ENCODE results near the gene HOXC4.

DNA sequence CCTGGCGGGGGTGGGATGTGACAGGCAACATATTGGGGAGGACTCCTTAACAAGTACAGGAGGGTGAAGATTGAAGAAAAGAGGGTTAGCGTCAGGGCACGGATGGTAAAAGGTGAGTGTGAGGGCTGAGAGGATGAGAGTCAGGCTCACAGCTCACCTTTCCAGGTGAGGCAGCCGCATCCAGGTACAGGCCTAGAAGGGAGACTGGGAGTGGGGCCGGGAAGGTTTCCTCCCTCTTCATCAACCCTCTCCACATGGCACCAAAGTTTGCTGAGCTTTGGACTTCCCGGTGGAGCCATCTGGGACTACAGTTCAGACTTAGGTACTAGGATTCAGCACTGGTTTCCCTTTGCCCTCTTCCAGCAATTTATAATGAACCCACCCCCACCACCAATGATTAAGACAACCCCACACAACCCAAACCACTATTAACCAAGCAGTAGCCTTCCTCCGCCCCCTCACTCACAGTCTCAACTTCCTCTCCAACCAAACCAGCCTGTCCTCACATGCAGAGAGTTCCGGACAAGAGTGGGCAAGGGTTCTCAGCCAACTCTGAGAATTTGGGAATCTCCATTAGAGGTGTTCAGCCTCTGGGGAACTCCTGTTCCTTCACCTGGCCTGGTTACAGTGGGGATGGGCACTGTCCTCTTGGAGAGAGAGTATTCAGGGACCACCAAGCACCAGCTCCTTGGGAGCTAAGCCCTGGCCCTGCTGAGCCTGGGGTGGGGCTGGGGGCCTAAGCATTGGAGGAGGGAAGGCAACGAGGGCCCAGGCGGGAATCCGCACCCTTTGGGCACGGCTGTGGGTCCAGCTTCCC lies 2.4 kb upstream of the HOXC4 start:
- TF ChIP-seq POLR2A (IDR thresholded peaks at IDR 0.05): no peak
- TF ChIP-seq, protein P1, sequence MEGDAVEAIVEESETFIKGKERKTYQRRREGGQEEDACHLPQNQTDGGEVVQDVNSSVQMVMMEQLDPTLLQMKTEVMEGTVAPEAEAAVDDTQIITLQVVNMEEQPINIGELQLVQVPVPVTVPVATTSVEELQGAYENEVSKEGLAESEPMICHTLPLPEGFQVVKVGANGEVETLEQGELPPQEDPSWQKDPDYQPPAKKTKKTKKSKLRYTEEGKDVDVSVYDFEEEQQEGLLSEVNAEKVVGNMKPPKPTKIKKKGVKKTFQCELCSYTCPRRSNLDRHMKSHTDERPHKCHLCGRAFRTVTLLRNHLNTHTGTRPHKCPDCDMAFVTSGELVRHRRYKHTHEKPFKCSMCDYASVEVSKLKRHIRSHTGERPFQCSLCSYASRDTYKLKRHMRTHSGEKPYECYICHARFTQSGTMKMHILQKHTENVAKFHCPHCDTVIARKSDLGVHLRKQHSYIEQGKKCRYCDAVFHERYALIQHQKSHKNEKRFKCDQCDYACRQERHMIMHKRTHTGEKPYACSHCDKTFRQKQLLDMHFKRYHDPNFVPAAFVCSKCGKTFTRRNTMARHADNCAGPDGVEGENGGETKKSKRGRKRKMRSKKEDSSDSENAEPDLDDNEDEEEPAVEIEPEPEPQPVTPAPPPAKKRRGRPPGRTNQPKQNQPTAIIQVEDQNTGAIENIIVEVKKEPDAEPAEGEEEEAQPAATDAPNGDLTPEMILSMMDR (IDR thresholded peaks at IDR 0.05 in 4 of 5, conservative IDR thresholded peaks at IDR 0.05 in 1 of 5): no peak
